Inflammatory macrophage treated with lipopolysaccharide for 4 hours (primary cell): ENCODE measurements around the gene OR6C6.
"Not testable (repeated sequence)": the region's sequence is repeated elsewhere in the genome, so short reads cannot be mapped to it uniquely, and the experiment has no call there.

Experiments used
- DNase-seq: peaks from one replicate; pipeline ENCODE4 v3.0.0-alpha.2; 2020

Gene OR6C6

GRCh38 chr12:55296469-55296868, at the start of gene OR6C6:
Gene OR6C6, minus strand, starts transcription at chr12:55296569. Its CDS starts 1,337 bp downstream, at chr12:55295232.
- no peak for DNase-seq

GRCh38 chr12:55336002-55336401, 39.6 kb upstream of the OR6C6 start:
- no peak for DNase-seq

- DNase-seq, result no peak
Observed at GRCh38 chr12:55330446-55330845, 34.1 kb upstream of the OR6C6 start, which contains the start of gene OR6C3. Gene OR6C3, plus strand, starts transcription at chr12:55330746. Its CDS starts 955 bp downstream, at chr12:55331701.

GRCh38 chr12:55325801-55326200, 29.4 kb upstream of the OR6C6 start:
- DNase-seq, result not testable (repeated sequence)

GRCh38 chr12:55320201-55320600, 23.8 kb upstream of the OR6C6 start:
- no peak for DNase-seq

GRCh38 chr12:55314043-55314442, 17.7 kb upstream of the OR6C6 start, which contains the start of gene OR6C1:
Gene OR6C1, plus strand, starts transcription at chr12:55314343. Its CDS starts 6,257 bp downstream, at chr12:55320600.
- no peak for DNase-seq

GRCh38 chr12:55289999-55290398, 6.4 kb downstream of the OR6C6 start:
- no peak for DNase-seq

- DNase-seq, result no peak
Observed at GRCh38 chr12:55280991-55281390, 15.4 kb downstream of the OR6C6 start.

GRCh38 chr12:55258303-55258702, 38.1 kb downstream of the OR6C6 start:
- DNase-seq, result no peak

- DNase-seq, result no peak
Observed at GRCh38 chr12:55256831-55257230, 39.5 kb downstream of the OR6C6 start.

- no peak for DNase-seq
Observed at GRCh38 chr12:55253281-55253680, 43.1 kb downstream of the OR6C6 start.

- DNase-seq, result no peak
Observed at GRCh38 chr12:55250944-55251343, 45.4 kb downstream of the OR6C6 start.

- DNase-seq, result no peak
Observed at GRCh38 chr12:55246159-55246558, 50.2 kb downstream of the OR6C6 start.

GRCh38 chr12:55244309-55244708, 52.1 kb downstream of the OR6C6 start, which contains the start of gene OR6C74:
Gene OR6C74, plus strand, starts transcription at chr12:55244609. Its CDS starts 2,679 bp downstream, at chr12:55247288.
- DNase-seq, result no peak
